M059J (cell line): ENCODE results near the gene TPP1. TPM values are rescaled to one million over a fixed set of nuclear protein-coding genes. Genes with fewer than 3 reads are reported as not detected.

Experiments
- DNase-seq: peaks from one replicate; pipeline ENCODE4 v3.0.0-alpha.2; 2012; ENCODE audit warnings: low read depth
- total RNA-seq: library from RNA; depleted of rRNA; stranded (reverse); fragments of >200 nt; shearing (Covaris generic); gene quantifications from 2 replicates; pipeline ENCODE4 v1.2.3, GENCODE V29; 2014

The TPP1 gene
- total RNA-seq, 1 experiment from 2014 or later, result 94.6 TPM

GRCh38 chr11:6587360-6587953, 31.8 kb downstream of the TPP1 start:
- no peak for DNase-seq

GRCh38 chr11:6586434-6587359, 32.5 kb downstream of the TPP1 start:
- DNase-seq, result no peak

GRCh38 chr11:6584528-6584927, 34.7 kb downstream of the TPP1 start:
- no peak for DNase-seq

DNA sequence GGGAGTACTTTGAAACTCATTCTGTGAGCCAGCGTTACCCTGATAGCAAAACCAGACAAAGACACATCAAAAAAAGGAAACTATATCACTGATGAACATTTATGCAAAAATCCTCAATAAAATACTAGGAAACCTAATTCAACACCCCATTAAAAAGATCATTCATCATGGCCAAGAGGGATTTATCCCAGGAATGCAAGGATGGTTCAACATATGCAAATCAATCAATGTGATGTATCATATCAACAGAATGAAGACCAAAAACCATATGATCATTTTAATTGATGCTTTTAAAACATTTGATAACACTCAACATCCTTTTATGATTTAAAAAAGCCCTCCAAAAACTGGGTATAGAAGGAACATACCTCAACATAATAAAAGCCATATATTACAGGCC, 35.6 kb downstream of the TPP1 start:
- DNase-seq, result no peak

- no peak for DNase-seq
Observed at GRCh38 chr11:6579681-6580080, 39.5 kb downstream of the TPP1 start.

DNA sequence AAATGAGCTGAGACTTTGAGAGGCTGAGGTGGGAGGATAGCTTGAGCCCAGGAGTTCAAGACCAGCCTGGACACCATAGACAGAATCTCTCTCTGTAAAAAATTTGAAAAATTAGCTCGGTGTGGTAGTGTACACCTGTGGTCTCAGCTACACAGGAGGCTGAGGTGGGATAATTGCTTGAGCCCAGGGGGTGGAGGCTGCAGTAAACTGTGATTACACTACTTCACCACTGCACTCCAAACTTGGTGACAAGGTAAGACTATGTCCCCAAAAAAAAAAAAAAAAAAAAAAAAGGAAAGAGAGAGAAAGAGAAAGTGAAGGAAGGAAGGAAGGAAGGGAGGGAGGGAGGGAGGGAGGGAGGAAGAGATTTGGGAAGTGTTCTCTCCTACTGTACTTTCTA, 41.1 kb downstream of the TPP1 start:
- DNase-seq, result no peak

- DNase-seq, result peak; percentile 36
Observed at GRCh38 chr11:6576471-6577373, 42.5 kb downstream of the TPP1 start.

- no peak for DNase-seq
Observed at GRCh38 chr11:6574816-6575715, 44.2 kb downstream of the TPP1 start.

GRCh38 chr11:6572215-6572614, 47.0 kb downstream of the TPP1 start:
- DNase-seq, result peak; percentile 70

DNA sequence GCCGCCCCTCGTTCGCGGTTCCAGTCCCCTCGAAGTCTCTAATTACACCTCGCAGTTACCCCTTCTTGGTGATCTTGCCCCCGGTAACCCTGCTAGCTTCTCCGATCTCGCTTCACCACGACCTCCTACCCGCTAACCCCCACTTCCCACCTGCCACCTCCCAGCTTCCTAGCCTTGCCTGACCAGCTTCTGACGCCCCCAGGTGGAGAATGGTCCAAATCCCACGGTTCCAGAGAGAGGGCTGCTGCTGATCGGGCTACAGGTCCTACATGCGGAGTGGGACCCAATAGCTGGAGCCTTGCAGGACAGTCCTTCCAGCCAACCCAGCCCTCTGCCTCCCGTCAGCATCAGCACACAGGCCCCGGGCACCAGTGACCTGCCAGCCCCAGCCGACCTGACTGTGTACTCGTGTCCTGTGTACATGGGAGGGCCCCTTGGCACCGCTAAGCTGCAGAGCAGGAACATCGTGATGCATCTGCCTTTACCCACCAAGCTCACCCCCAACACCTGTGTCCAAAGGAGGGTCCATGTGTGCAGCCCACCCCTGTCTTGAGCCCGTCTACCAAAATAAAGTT, 47.7 kb downstream of the TPP1 start:
- DNase-seq, result no peak

GRCh38 chr11:6570691-6571427, 48.4 kb downstream of the TPP1 start:
- DNase-seq, result no peak

- no peak for DNase-seq
Observed at GRCh38 chr11:6569706-6570105, 49.5 kb downstream of the TPP1 start.

GRCh38 chr11:6568191-6568918, 50.9 kb downstream of the TPP1 start:
- peak; percentile 75 for DNase-seq

- DNase-seq, result no peak
Observed at GRCh38 chr11:6567371-6567745, 51.9 kb downstream of the TPP1 start.

- peak; percentile 9 for DNase-seq
Observed at GRCh38 chr11:6566704-6567370, 52.4 kb downstream of the TPP1 start.

DNA sequence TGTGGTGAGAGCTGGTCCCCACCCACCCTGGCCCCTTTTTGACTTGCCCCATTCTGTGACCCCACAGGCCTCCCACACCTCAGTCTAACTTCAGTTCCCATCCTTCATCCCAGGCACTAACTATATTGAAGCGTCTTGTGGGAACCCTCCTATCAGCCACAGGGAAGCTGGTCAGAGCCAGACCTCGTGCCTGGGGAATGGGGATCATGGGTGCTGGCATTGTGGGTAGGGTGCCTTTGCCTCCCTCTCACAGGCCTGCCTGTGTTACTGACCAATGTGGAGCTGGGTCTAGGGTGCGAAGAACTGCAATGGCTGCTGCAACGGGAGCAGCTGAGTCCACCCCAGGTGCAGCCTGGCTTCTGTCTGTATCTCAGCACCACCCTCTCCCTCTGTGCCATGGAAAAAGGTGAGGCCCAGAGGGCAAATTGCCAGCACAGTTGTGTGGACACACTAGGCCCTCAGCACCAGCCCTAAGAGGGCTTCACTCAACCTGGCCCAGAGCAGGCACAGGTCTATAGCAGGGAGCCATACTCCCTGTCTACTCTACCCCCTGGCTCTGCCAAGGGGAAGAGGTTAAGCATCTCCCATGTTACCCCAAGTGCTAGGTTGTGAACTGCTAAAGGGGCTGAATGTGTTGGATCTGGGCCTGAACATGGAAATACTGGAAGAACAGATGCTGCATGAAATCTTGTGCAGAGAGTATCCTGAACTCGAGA, 53.1 kb downstream of the TPP1 start:
- DNase-seq, result no peak

DNA sequence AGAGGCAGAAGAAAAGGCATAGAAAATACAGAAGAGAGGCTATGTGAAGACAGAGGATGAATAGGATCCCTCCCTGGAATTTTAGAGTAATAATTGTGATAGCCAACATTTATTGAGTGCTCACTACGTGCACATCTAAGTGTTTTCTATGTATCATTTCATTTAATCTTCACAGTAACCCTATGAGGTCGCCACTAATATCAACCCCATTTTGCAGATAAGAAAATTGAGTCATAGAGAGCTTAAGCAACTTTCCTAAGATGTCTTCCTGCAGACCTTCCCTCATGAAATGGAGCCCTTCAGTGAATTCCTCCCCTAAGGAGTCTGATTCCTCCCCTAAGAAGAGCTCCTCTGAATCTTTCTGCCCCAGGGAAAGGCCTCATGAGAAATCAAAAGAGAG, 53.9 kb downstream of the TPP1 start:
- no peak for DNase-seq

- DNase-seq, result no peak
Observed at GRCh38 chr11:6563667-6564066, 55.6 kb downstream of the TPP1 start.
